Psoas muscle (tissue), 8 donors: ENCODE data around the gene TMEM31. TPM values are rescaled to one million over a fixed set of nuclear protein-coding genes. Genes with fewer than 3 reads are reported as not detected.

Experiments
- ATAC-seq, 4 donors: fragments of 200-7000 bp; cut with Tn5 transposase; one replicate each; pipeline ENCODE4 v1.9.1; 2020; ENCODE audit warnings: moderate library complexity in 3 of 4, mild to moderate bottlenecking in 2 of 4
- DNase-seq, 2 donors: peaks; one replicate each; pipeline ENCODE4 v3.0.0-alpha.2; 2020
- H3K27ac ChIP-seq: fragments of 200-600 bp; one replicate; pipeline ENCODE4 v1.8.0; 2022
- H3K27me3 ChIP-seq, 3 donors: fragments of 200-600 bp in 1 of 3; one replicate each; pipeline versions ENCODE4 v1.6.1 to v1.8.0; 2013 to 2022; ENCODE audit warnings: low read length in 2 of 3, mild to moderate bottlenecking in 2 of 3, moderate library complexity in 1 of 3; ENCODE audit not compliant: insufficient read depth in 3 of 3
- H3K36me3 ChIP-seq, 2 donors: fragments of 200-600 bp in 1 of 2; one replicate each; pipeline versions ENCODE4 v1.6.1 to v1.8.0; 2013 to 2022; ENCODE audit warnings: low read depth in 1 of 2, mild to moderate bottlenecking in 1 of 2, moderate library complexity in 1 of 2; ENCODE audit not compliant: insufficient read depth in 1 of 2
- H3K4me1 ChIP-seq: fragments of 200-600 bp; one replicate; pipeline ENCODE4 v1.8.0; 2022
- H3K4me3 ChIP-seq: fragments of 200-600 bp; one replicate; pipeline ENCODE4 v1.8.0; 2022; ENCODE audit warnings: mild to moderate bottlenecking
- H3K9me3 ChIP-seq: fragments of 200-600 bp; one replicate; pipeline ENCODE4 v1.8.0; 2022
- WGBS, 3 donors: extraction: QIAGEN DNeasy Blood & Tissue Kit; methylation state at CpG; one replicate each; pipeline versions ENCODE4 v1.1.6 to v1.1.7; 2013; 5-methylcytosine and 5-hydroxymethylcytosine counted together
- intact Hi-C, 2 donors: fragments of 100-400 bp; cut with DNase I; formaldehyde crosslinking; loops; one replicate each; pipeline versions ENCODE4 v1.11.0 to v1.14.2; 2022
- polyA plus RNA-seq, 3 donors: library from polyadenylated mRNA; stranded (reverse); fragments of 200-250 nt; gene quantifications; one replicate each; pipeline ENCODE4 v1.2.3, GENCODE V29; 2013
- total RNA-seq, 4 donors: library from RNA; stranded (reverse); fragmentation: NEBNext Ultra II Directional in 2 of 4; extraction: Animal tissue kit (Norgen Biotek cat#: 25700) in 2 of 4; gene quantifications; one replicate each; pipeline versions ENCODE4 v1.2.1 to v1.2.4, GENCODE V29; 2021 to 2023
- TF ChIP-seq, protein P1 (sequence below): fragments of 200-600 bp; IDR thresholded peaks from one replicate; pipeline ENCODE4 v1.8.0; 2022; ENCODE audit warnings: antibody characterized with exemption
- donor health status: healthy with polysubstance abuse.
- donor health status: DM: no; HTN: no; CAD: no; lungs with moderate emphysema.
- donor health status: Bipolar disorder and iron deficiency.
- donor health status: healthy.
- donor health status: DM: yes; HTN: yes; CAD: no.
- donor health status: DM: no; HTN: no; CAD: no.
- donor health status: DM: no; HTN: no; CAD: no.
- donor health status: DM: yes; HTN: yes; CAD: no.

Gene TMEM31
- total and polyA plus RNA-seq, 7 donors: 0.09 TPM; not detected in 6

DNA sequence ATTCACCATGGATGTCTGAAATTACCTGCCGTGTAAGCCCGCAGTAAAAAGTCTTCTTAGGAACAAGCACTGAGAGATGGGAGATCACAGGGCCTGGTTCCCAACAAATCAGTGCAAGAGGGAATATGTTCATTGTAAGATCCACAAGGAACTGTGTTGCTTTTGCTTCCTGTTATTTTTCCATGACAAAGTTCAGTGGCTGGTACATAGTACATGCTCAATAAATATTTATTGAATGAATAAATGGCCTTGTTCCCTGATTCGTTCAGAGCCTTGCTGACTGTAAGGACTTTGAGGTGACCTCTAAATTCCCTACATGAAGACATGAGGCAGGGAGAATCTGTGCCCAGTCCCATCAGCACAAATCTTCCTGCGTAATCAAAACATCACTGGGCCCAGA lies 7.4 kb downstream of the TMEM31 start:
- Histone ChIP-seq H3K9me3 (no peaks in the 10 kb centered on the region), H3K4me3 (no peak overlapping the region), H3K36me3 (no peaks in the 10 kb centered on the region), H3K4me1 (no peaks in the 10 kb centered on the region), H3K27me3 (peaks cover 0 to 12% (median 0%) of the 10 kb centered on the region in 3 donors), H3K27ac (no peak overlapping the region)
- no peak for DNase-seq
- intact Hi-C loops: no loop called here
- 82 to 93% (median 88%) methylated on average over 4 of the region's 4 CpGs for WGBS, 3 donors
- TF ChIP-seq, protein P1, sequence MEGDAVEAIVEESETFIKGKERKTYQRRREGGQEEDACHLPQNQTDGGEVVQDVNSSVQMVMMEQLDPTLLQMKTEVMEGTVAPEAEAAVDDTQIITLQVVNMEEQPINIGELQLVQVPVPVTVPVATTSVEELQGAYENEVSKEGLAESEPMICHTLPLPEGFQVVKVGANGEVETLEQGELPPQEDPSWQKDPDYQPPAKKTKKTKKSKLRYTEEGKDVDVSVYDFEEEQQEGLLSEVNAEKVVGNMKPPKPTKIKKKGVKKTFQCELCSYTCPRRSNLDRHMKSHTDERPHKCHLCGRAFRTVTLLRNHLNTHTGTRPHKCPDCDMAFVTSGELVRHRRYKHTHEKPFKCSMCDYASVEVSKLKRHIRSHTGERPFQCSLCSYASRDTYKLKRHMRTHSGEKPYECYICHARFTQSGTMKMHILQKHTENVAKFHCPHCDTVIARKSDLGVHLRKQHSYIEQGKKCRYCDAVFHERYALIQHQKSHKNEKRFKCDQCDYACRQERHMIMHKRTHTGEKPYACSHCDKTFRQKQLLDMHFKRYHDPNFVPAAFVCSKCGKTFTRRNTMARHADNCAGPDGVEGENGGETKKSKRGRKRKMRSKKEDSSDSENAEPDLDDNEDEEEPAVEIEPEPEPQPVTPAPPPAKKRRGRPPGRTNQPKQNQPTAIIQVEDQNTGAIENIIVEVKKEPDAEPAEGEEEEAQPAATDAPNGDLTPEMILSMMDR: no peak
- ATAC-seq: no peak

DNA sequence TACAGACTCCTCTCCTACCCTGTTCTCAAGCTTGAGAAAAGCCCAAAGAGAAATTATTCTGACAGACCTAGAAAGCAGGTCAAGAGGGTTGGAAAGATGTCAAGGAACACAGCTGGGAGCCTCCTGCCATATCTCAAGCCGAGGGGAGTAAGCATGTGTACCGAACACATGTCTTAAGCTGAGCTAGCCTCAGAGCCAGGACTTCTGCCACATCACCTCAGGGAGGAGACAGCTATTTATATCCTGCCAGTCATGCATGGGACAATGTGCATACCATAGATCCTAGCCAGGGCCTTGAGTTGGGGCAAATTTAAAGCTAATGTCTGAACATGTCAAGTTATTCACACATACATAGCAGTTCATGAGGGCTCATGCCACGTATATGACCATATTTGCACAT lies 11.8 kb downstream of the TMEM31 start:
- Histone ChIP-seq H3K4me3 (no peak overlapping the region), H3K27me3 (peaks cover 0 to 16% (median 0%) of the 10 kb centered on the region in 3 donors), H3K9me3 (no peaks in the 10 kb centered on the region), H3K27ac (no peak overlapping the region), H3K36me3 (no peaks in the 10 kb centered on the region), H3K4me1 (no peaks in the 10 kb centered on the region)
- no peak for DNase-seq
- intact Hi-C loops: no loop called here
- TF ChIP-seq, protein P1: no peak
- peak; percentile 86 to 99 (median 91) for ATAC-seq
- 39 to 55% (median 48%) methylated on average over 3 of the region's 3 CpGs for whole genome bisulfite sequencing, 3 donors

DNA sequence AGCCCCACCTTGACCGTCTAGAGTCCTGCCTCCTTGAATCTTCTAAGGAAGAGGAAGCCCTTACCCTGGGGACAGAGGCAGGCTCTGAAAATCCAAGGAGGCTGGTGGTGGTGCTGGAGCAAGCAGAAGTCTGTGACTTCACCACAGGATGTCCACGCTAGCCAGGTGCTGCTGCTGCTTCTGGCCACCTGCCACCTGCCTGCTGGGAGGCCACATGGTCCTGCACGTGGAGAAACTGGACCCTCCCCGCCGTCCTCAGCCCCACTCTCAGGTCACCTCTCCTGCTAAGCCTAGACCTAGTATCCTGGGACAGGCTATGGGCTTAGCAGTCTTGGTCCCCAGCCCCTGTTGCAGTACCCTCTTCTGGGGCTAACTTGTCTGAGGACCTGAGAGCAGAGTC lies 15.8 kb downstream of the TMEM31 start:
- DNase-seq (no peak), ATAC-seq (no peak)
- H3K9me3 ChIP-seq: no peaks in the 10 kb centered on the region
- TF ChIP-seq, protein P1: no peak
- intact Hi-C loops: no loop called here
- H3K36me3 ChIP-seq: no peaks in the 10 kb centered on the region
- no peaks in the 10 kb centered on the region for H3K4me1 ChIP-seq
- 52 to 67% (median 56%) methylated on average over 5 of the region's 5 CpGs for WGBS, 3 donors
- peaks cover 0 to 36% (median 0%) of the 10 kb centered on the region in 3 donors for H3K27me3 ChIP-seq
- no peak overlapping the region for H3K27ac ChIP-seq
- H3K4me3 ChIP-seq: no peak overlapping the region

DNA sequence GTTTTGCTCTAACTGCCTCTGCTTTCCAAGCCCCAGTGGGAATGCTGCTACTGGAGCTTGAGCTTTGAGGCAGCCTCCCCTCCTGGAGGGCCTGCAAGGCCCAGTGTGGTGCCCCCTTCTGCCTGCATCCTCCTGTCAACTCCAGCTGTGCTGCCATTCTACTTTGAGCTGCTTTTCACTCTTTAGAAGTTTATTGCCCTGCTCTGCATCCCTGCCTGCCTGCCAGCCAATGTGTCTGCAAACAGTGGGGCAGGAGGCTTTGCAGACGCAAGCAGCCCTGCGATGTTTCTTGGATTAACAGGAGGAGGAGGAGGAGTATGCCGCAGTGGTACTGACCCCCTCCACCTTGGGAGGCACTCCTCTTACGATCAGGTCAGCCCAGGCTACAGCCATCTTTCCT lies 16.4 kb downstream of the TMEM31 start:
- ATAC-seq (no peak), DNase-seq (no peak)
- Histone ChIP-seq H3K4me1 (no peaks in the 10 kb centered on the region), H3K4me3 (no peak overlapping the region), H3K9me3 (no peaks in the 10 kb centered on the region), H3K36me3 (no peaks in the 10 kb centered on the region), H3K27me3 (peaks cover 0 to 40% (median 0%) of the 10 kb centered on the region in 3 donors), H3K27ac (no peak overlapping the region)
- TF ChIP-seq, protein P1: no peak
- WGBS, 3 donors: 59 to 78% (median 73%) methylated on average over 4 of the region's 4 CpGs
- intact Hi-C loops: no loop called here

DNA sequence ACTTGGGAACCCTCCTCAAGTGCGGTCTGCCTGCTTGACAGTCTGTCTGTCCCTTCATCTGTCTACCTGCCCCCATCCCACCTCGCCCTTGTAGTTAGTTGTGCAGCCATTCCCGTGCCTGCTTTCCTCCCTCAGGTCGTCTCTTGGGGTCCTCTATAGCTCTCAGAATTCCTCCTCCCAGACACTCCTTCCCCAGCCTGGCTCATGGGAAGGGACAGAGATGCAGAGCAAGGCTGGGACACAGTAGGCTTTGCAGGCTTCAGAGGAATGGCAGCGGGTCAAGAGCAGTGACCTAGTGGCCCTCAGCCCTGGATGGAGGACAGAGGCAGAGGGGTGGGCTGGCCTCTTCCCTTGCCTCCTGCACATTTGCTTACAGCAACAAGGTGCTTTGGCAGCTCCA lies 18.3 kb downstream of the TMEM31 start:
- intact Hi-C loops: no loop called here
- Histone ChIP-seq H3K36me3 (no peaks in the 10 kb centered on the region), H3K27ac (no peak overlapping the region), H3K9me3 (no peaks in the 10 kb centered on the region), H3K27me3 (peaks cover 0 to 47% (median 0%) of the 10 kb centered on the region in 3 donors), H3K4me3 (no peak overlapping the region), H3K4me1 (no peaks in the 10 kb centered on the region)
- TF ChIP-seq, protein P1: no peak
- ATAC-seq: no peak
- WGBS, 3 donors: 58 to 78% (median 77%) methylated on average over 3 to 5 of the region's 5 CpGs
- DNase-seq: no peak
